SU-DHL-6 (cell line): ENCODE data around the gene SOCS7.

Experiments
- H2AFZ ChIP-seq: fragments of 200-600 bp; sonication (generic); 2 replicates; pipeline ENCODE4 v1.6.1; 2014; ENCODE audit warnings: low read depth, mild to moderate bottlenecking, moderate library complexity, mixed read lengths, antibody characterized with exemption, low read length; ENCODE audit not compliant: severe bottlenecking
- H3F3A ChIP-seq: fragments of 200-600 bp; shearing (Covaris generic); 2 replicates; pipeline ENCODE4 v1.6.0; 2016; ENCODE audit warnings: antibody characterized with exemption, mild to moderate bottlenecking; ENCODE audit not compliant: insufficient read depth
- H3K27ac ChIP-seq: fragments of 200-600 bp; sonication (generic); 2 replicates; pipeline ENCODE4 v1.5.1; 2016; ENCODE audit warnings: low read depth, mild to moderate bottlenecking, low read length, moderate library complexity, mixed read lengths
- H3K27me3 ChIP-seq: fragments of 200-600 bp; sonication (generic), shearing (Covaris generic); 2 replicates; pipeline ENCODE4 v1.6.0; 2014; ENCODE audit warnings: mild to moderate bottlenecking, low read length
- H3K36me3 ChIP-seq: fragments of 200-600 bp; sonication (generic); 2 replicates; pipeline ENCODE4 v1.6.1; 2014; ENCODE audit warnings: mild to moderate bottlenecking, low read length, mixed read lengths
- H3K4me2 ChIP-seq: fragments of 300-600, 200-600 bp; shearing (Covaris generic), sonication (generic); 2 replicates; pipeline ENCODE4 v1.6.0; 2014; ENCODE audit warnings: low read length, low read depth, mild to moderate bottlenecking; ENCODE audit not compliant: poor library complexity, severe bottlenecking
- H3K4me3 ChIP-seq: fragments of 200-600 bp; sonication (generic); 2 replicates; pipeline ENCODE4 v1.5.1; 2014; ENCODE audit warnings: antibody characterized with exemption, low read length, mild to moderate bottlenecking, mixed read lengths; ENCODE audit not compliant: insufficient read depth, poor library complexity, severe bottlenecking
- H3K79me2 ChIP-seq: fragments of 200-600 bp; sonication (generic); 2 replicates; pipeline ENCODE4 v1.6.1; 2014; ENCODE audit warnings: mild to moderate bottlenecking, low read length, moderate library complexity; ENCODE audit not compliant: insufficient read depth
- H3K9ac ChIP-seq: fragments of 200-600 bp; sonication (generic); 2 replicates; pipeline ENCODE4 v1.7.0; 2014; ENCODE audit warnings: mild to moderate bottlenecking, low read length
- H3K9me2 ChIP-seq: fragments of 200-600 bp; sonication (generic); replicated peaks from 2 replicates; pipeline ENCODE4 v1.6.1; 2014; ENCODE audit warnings: low read length; ENCODE audit not compliant: insufficient read depth
- H3K9me3 ChIP-seq: fragments of 200-600 bp; sonication (generic); 2 replicates; pipeline ENCODE4 v1.6.1; 2014; ENCODE audit warnings: low read length, mixed read lengths; ENCODE audit not compliant: insufficient read depth
- H4K20me1 ChIP-seq: fragments of 200-600 bp; sonication (generic); 2 replicates; pipeline ENCODE4 v1.6.1; 2014; ENCODE audit warnings: low read depth, mild to moderate bottlenecking, antibody characterized with exemption, low read length, moderate library complexity, mixed read lengths
- EZH2phosphoT487 ChIP-seq: fragments of 200-600 bp; sonication (generic), shearing (Covaris generic); conservative IDR thresholded peaks from 2 replicates; pipeline ENCODE4 v1.6.1; 2018; ENCODE audit warnings: mild to moderate bottlenecking, antibody characterized with exemption, low read length, moderate library complexity, mixed read lengths
- TF ChIP-seq, protein P1 (sequence below): fragments of 200-600 bp; sonication (generic); IDR thresholded peaks from one replicate; pipeline ENCODE4 v1.5.1; 2017; ENCODE audit warnings: antibody characterized with exemption, mild to moderate bottlenecking, low read length, moderate library complexity; ENCODE audit not compliant: insufficient read depth, poor library complexity, severe bottlenecking

Gene SOCS7

DNA sequence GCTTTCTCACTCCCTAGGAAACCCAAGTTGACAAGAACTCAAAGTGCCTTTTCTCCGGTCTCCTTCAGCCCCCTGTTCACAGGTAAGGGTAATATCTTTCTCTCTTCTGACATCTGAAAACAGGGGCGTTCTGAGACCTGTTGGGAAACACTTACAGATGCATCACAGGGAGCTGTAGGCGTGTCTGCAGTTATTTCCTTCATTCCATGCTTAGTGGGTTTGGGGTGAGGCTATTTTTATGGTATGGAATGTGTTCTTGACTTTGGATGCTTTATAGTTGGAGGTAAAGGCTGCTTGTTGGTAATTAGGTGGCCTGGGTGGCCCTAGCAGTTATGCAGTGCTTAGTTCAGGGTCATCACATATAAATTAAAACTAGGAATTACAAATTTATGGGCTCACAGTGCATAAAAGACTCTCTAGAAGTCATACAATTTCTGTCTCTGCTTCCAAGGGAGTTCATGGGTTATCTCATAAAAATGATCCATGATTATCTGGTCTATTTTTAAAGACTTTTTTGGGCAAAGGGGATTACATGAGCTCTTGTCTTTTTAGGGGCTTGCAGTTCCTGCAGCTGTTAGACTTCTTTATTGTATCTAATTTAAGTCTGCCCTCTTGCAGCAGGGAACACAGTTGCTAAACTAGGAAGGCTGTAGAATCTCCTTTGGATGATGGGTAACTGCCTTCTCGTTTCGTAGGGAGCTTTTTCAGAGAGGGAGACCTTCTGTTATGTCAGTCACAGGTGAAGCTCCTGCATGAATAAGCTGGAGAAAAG, 10.2 kb downstream of the SOCS7 start:
- TF ChIP-seq, protein P1, sequence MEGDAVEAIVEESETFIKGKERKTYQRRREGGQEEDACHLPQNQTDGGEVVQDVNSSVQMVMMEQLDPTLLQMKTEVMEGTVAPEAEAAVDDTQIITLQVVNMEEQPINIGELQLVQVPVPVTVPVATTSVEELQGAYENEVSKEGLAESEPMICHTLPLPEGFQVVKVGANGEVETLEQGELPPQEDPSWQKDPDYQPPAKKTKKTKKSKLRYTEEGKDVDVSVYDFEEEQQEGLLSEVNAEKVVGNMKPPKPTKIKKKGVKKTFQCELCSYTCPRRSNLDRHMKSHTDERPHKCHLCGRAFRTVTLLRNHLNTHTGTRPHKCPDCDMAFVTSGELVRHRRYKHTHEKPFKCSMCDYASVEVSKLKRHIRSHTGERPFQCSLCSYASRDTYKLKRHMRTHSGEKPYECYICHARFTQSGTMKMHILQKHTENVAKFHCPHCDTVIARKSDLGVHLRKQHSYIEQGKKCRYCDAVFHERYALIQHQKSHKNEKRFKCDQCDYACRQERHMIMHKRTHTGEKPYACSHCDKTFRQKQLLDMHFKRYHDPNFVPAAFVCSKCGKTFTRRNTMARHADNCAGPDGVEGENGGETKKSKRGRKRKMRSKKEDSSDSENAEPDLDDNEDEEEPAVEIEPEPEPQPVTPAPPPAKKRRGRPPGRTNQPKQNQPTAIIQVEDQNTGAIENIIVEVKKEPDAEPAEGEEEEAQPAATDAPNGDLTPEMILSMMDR = no peak
- TF ChIP-seq EZH2phosphoT487 = no peak
- no peak overlapping the region for H3K4me2 ChIP-seq
- no peaks in the 10 kb centered on the region for H3K79me2 ChIP-seq
- no peak overlapping the region for H3K9ac ChIP-seq
- H3F3A ChIP-seq = no peaks in the 10 kb centered on the region
- H3K27ac ChIP-seq = no peak overlapping the region
- H3K4me3 ChIP-seq = no peak overlapping the region
- no peaks in the 10 kb centered on the region for H3K9me3 ChIP-seq
- no peaks in the 10 kb centered on the region for H3K9me2 ChIP-seq
- H2AFZ ChIP-seq = no peak overlapping the region
- H3K36me3 ChIP-seq = no peaks in the 10 kb centered on the region
- no peaks in the 10 kb centered on the region for H3K27me3 ChIP-seq
- H4K20me1 ChIP-seq = no peaks in the 10 kb centered on the region

DNA sequence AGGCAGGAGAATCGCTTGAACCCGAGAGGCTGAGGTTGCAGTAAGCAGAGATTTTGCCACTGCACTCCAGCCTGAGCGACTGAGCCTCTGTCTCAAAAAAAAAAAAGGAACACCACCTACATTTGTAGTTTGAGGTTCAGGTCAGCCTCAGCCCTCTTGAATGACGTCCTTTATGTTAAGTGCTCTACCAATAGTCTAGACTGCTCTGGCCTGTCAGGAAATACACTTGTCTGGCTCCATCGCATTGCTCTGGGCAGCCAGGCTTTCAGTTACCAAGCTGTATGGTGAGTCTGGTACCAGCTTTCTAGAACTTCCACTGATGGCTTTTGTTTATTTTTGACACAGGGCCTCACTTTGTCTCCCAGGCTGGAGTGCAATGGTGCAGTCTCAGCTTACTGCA, 11.4 kb downstream of the SOCS7 start:
- no peaks in the 10 kb centered on the region for H3K79me2 ChIP-seq
- no peaks in the 10 kb centered on the region for H3K9me2 ChIP-seq
- H3K27me3 ChIP-seq = no peaks in the 10 kb centered on the region
- H3K4me3 ChIP-seq = no peak overlapping the region
- H2AFZ ChIP-seq = no peak overlapping the region
- H3K4me2 ChIP-seq = no peak overlapping the region
- no peaks in the 10 kb centered on the region for H3K36me3 ChIP-seq
- no peaks in the 10 kb centered on the region for H3F3A ChIP-seq
- no peak overlapping the region for H3K27ac ChIP-seq
- TF ChIP-seq EZH2phosphoT487 = no peak
- TF ChIP-seq, protein P1 = no peak
- no peaks in the 10 kb centered on the region for H3K9me3 ChIP-seq
- H4K20me1 ChIP-seq = no peaks in the 10 kb centered on the region
- no peak overlapping the region for H3K9ac ChIP-seq

DNA sequence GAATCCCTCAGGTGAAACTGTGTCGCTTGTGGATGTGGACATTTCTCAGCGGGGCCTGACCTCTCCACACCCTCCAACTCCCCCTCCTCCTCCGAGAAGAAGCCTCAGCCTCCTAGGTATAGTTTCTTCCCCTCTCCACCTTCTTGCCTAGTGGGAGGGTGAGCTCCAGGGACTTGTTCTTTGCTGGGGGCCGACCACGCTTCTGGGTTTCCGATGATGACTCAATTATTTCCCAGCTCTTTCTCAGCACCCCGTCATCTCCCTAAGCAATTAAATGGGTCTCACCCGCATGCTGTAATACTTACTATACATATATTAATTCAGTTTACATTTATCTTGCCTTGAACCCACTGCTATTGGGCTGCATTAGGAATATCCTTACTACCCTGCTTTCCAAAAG, 13.1 kb downstream of the SOCS7 start:
- no peaks in the 10 kb centered on the region for H3K9me3 ChIP-seq
- no peak overlapping the region for H3K4me2 ChIP-seq
- no peak overlapping the region for H2AFZ ChIP-seq
- H3K9ac ChIP-seq = no peak overlapping the region
- H3K36me3 ChIP-seq = no peaks in the 10 kb centered on the region
- no peaks in the 10 kb centered on the region for H3F3A ChIP-seq
- no peak overlapping the region for H3K27ac ChIP-seq
- no peaks in the 10 kb centered on the region for H3K79me2 ChIP-seq
- H4K20me1 ChIP-seq = no peaks in the 10 kb centered on the region
- no peaks in the 10 kb centered on the region for H3K9me2 ChIP-seq
- H3K4me3 ChIP-seq = no peak overlapping the region
- no peak for TF ChIP-seq EZH2phosphoT487
- TF ChIP-seq, protein P1 = no peak
- H3K27me3 ChIP-seq = no peaks in the 10 kb centered on the region
